HuH-7.5 (cell line): ENCODE data around the gene DYNAP.

Experiments
- DNase-seq: peaks from one replicate; pipeline ENCODE4 v3.0.0; 2011; ENCODE audit warnings: low spot score

Gene DYNAP

DNA sequence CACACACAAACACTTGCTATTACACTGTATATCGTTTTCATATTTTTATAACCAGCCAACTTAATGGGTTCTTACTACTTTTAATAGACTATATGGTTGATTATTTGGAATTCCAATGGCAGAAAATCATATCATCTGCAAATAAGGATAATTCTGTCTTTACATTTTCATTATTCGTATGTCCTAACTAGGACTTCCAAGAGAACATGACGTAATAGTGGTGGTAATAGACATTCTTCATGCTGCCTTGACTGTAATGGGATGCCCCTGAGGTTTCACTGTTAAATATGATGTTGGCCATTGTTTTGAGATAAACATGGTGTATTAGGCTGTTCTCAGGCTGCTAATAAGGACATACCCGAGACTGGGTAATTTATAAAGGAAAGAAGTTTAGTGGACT lies 45.2 kb downstream of the DYNAP start:
- DNase-seq: no peak

DNA sequence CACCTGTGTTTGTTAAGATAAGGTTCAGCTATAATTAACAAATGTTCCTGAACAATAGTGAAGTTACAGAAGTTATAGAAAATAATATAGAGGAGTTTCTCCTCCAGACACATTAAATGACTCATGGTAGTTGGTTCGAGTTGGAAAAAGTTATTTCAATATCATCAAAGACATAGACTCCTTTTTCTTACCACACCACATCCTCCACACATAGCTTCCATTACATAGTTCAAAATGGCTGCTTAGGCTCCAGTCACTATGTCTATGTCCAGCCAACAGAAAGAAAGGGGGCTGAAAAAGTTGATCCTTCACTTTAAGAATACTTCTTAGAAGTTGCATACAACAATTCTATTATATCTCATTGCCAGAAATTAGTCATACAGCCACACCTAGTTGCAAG lies 50.7 kb downstream of the DYNAP start:
- DNase-seq: no peak

- DNase-seq: peak; percentile 5
Measured at GRCh38 chr18:54647176-54647575, 56.1 kb downstream of the DYNAP start.
